NB4 (cell line): ENCODE measurements around the gene NRN1L.

ENCODE experiments used
- DNase-seq: peaks from one replicate; pipeline ENCODE4 v3.0.0; 2010; ENCODE audit warnings: low read depth
- H3K4me3 ChIP-seq: one replicate; pipeline ENCODE4 v1.5.1; 2011; ENCODE audit warnings: mild to moderate bottlenecking, low read depth, low read length, moderate library complexity
- MYC ChIP-seq: IDR thresholded peaks from 2 replicates; pipeline ENCODE4 v1.6.1; 2011; ENCODE audit warnings: low read depth, low read length
- POLR2A ChIP-seq: IDR thresholded peaks from 2 replicates; pipeline ENCODE4 v1.6.1; 2011; ENCODE audit warnings: mild to moderate bottlenecking; ENCODE audit not compliant: insufficient read length; ENCODE audit errors: extremely low read depth
- TF ChIP-seq, protein P1 (sequence below): IDR thresholded peaks from one replicate; pipeline ENCODE4 v1.5.1; 2012; ENCODE audit warnings: low read depth, low read length
- TF ChIP-seq, protein P2 (sequence below): IDR thresholded peaks from 2 replicates; pipeline ENCODE4 v1.6.1; 2011; ENCODE audit warnings: low read depth, low read length

Gene NRN1L

DNA sequence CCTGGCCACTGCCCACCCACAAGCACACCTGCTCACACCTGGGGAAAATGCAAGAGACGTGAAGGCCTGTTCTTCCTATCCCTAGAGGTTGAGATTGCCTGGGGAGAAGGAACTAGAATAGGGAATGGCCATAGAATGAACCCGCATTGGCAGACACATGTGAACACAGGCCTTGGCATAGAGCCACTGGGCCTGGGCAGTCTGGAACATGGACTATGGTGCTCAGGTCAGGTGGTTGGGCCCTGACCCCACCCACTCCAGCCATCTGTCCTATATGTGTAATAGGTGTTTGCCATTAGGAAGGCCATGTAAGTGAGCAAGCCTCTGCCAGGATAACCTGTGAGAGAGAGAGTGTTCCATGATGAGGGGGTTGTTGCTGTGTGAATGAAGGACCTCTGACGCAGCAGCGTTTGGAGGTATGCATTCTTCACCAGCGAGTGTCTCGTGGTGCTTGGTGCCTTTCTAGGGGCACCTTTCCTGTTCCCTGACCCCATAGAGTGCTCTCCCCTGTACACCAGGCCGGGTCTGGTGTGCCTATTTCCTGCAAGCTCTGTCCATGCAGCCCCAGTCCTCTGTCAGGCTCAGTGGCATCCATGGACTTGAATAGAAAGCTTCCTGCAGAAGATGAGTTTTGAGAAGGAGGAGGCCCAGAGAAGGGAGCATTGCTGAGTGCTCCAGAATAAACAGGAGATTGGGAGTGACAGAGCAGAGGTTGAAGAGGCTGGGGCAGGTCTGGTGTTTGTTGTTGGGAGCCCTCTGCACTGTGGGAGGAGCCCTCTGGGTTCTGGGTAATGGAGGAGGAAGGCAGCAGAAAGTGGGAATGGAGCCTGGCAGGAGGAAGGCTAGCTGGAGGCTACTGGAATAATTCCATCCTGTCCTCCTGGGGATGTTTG, 31.4 kb downstream of the NRN1L start:
- H3K4me3 ChIP-seq = no peak overlapping the region
- DNase-seq = no peak
- TF ChIP-seq, protein P1, sequence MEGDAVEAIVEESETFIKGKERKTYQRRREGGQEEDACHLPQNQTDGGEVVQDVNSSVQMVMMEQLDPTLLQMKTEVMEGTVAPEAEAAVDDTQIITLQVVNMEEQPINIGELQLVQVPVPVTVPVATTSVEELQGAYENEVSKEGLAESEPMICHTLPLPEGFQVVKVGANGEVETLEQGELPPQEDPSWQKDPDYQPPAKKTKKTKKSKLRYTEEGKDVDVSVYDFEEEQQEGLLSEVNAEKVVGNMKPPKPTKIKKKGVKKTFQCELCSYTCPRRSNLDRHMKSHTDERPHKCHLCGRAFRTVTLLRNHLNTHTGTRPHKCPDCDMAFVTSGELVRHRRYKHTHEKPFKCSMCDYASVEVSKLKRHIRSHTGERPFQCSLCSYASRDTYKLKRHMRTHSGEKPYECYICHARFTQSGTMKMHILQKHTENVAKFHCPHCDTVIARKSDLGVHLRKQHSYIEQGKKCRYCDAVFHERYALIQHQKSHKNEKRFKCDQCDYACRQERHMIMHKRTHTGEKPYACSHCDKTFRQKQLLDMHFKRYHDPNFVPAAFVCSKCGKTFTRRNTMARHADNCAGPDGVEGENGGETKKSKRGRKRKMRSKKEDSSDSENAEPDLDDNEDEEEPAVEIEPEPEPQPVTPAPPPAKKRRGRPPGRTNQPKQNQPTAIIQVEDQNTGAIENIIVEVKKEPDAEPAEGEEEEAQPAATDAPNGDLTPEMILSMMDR = no peak
- TF ChIP-seq, protein P2, sequence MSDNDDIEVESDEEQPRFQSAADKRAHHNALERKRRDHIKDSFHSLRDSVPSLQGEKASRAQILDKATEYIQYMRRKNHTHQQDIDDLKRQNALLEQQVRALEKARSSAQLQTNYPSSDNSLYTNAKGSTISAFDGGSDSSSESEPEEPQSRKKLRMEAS = no peak
- TF ChIP-seq POLR2A (no peak), MYC (no peak)

DNA sequence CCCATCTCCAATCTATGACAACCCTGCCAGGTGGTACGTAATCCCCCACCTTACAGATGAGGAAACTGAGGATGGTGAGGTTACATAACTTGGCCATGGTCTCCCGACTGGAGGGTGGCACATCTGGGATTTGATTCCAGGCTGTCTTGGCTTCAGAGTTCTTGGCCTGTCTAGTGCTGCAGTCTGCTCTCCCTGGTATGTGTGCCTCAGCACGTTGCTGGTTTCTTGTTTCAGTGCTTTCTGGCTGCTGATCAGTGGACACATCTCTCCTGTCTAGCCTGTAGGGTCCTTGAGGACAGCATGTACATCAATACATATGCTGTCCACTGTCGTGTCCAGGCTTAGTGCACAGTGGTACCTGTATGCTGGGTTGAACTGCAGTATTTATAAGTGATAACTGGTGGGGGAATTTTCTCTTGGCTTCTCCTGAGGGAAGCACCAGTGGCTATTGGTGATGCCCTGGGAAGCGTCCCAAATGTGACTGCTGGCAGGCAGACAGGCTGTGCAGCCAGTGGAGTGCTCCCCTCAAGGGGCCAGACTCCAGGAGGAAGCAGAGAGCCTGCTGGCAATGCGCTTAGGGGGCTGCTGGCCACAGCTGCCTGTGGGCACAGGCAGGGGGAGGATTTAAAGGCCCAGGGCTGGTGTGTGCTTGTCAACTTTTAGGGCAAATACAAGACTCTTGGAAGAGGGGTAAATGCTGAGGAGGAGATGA, 32.6 kb downstream of the NRN1L start:
- DNase-seq = no peak
- TF ChIP-seq POLR2A (no peak), MYC (no peak)
- TF ChIP-seq, protein P1 = no peak
- TF ChIP-seq, protein P2 = no peak
- no peak overlapping the region for H3K4me3 ChIP-seq

DNA sequence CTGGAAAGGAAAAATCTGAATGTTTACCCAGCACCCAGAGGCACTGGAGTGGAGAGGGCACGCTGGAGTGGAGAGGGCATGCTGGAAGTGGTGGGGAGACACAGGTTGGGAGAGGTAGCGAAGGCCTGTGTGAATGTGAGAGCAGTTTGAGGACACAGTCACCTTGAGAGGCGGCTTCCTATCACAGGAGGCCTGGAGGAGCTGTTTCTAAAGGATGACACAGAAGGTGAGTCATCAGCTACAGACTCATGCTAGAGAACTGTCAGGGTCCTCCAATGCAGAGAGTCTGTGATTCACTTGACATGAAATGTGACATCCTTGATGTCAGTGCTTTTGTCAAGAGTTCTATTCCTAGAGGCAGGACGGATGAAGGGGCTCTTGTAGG, 33.2 kb downstream of the NRN1L start:
- H3K4me3 ChIP-seq = no peak overlapping the region
- DNase-seq = peak; percentile 69
- TF ChIP-seq, protein P2 = no peak
- TF ChIP-seq POLR2A = no peak
- TF ChIP-seq MYC = no peak
- TF ChIP-seq, protein P1 = no peak

DNA sequence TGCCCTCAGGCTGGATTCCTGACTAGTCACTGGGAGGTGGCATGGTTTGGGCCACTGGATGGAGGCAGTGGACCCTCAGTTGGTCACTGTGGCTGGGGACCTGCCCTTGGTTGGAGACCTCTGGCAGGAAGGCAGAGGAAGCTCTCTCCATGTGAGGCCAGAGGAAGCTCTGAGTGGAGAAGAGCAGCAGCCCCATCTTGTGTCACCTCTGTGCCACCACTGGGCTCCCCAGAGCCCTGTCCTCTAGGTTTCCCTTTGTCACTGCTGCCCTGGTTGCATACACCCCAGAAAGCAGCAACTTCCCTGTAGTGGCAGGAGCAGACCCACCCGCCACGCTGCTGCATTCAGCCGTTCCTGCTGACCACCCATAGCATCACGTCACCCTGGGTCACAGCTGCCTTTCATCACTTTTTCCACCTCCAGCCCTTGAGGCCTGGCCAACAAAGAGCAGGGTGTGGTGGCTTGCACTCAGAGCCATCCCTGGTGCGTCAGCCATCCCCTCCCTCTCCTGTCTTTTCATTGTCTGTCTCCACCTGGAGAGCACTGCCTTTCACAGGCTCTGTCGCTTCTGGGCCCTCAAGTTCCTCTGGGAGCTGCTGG, 35.0 kb downstream of the NRN1L start:
- TF ChIP-seq, protein P1 = peak; percentile 26
- TF ChIP-seq MYC (no peak), POLR2A (no peak)
- TF ChIP-seq, protein P2 = no peak
- no peak for DNase-seq
- no peak overlapping the region for H3K4me3 ChIP-seq

DNA sequence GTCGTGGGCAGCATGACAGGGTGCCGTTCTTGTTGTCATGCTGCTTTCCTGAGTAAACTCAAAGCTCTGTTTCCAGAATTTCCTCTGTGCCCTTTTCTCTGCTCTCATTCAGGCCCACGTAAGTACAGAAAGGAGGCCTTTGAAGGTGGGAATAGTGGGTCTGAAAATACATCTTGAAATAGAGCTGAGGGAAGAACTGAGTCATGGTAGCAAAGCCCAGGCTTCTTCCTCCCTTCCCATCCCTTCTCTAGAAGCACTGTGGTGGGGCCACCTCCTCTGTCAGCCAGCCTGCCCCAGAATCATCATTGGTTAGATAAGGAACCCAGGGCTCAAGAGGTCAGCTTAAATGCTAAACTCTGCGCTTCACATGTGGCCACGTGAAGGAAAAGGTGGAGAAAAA, 37.5 kb downstream of the NRN1L start:
- DNase-seq = no peak
- H3K4me3 ChIP-seq = no peak overlapping the region
- TF ChIP-seq, protein P2 = no peak
- TF ChIP-seq, protein P1 = no peak
- TF ChIP-seq MYC = no peak
- no peak for TF ChIP-seq POLR2A
